ENCODE measurements around the gene COPB2. TPM values are rescaled to one million over a fixed set of nuclear protein-coding genes. Genes with fewer than 3 reads are reported as not detected.

Gene COPB2
- total RNA-seq, 1 experiment from 2014 or later = 152 TPM

GRCh38 chr3:139380575-139380974 lies 8.9 kb downstream of the COPB2 start:
- no peak overlapping the region for H3K4me3 Mint-ChIP-seq (ENCODE audit: unreplicated experiment)
- CTCF ChIA-PET = interaction anchor here (0.6 to 1.0 kb wide), 3 partner anchors 27 to 456 kb away, joined by 3 to 5 read pairs (median 3); no protein-coding TSS in a partner anchor
- peaks cover 7% of the 10 kb centered on the region for H3K4me1 Mint-ChIP-seq (ENCODE audit: insufficient read depth, unreplicated experiment)
- no peaks in the 10 kb centered on the region for H3K9me3 Mint-ChIP-seq (ENCODE audit: unreplicated experiment)
- intact Hi-C loops (cut with micrococcal nuclease) = no loop called here
- no peak for DNase-seq (ENCODE audit: unreplicated experiment)
- H3K27ac Mint-ChIP-seq (ENCODE audit: low read depth, unreplicated experiment) = no peak overlapping the region
- H3K27me3 Mint-ChIP-seq (ENCODE audit: insufficient read depth, unreplicated experiment) = no peaks in the 10 kb centered on the region
- POLR2A ChIA-PET = interaction anchor here (0.9 to 5.8 kb wide), 3 partner anchors 9 to 36 kb away, joined by 3 to 35 read pairs (median 3); partner anchors contain the start of gene COPB2
- no peak for TF ChIP-seq CTCF (IDR thresholded peaks at IDR 0.05; ENCODE audit: unreplicated experiment)
- H3K36me3 Mint-ChIP-seq (ENCODE audit: insufficient read depth, unreplicated experiment) = peaks cover 79% of the 10 kb centered on the region
- no TSS peak for BruUV-seq (replicated peaks)

GRCh38 chr3:139378587-139379241 lies 10.7 kb downstream of the COPB2 start:
- TF ChIP-seq CTCF (IDR thresholded peaks at IDR 0.05; ENCODE audit: unreplicated experiment) = no peak
- BruUV-seq (replicated peaks) = no TSS peak
- Mint-ChIP-seq H3K4me3 (ENCODE audit: unreplicated experiment) (no peak overlapping the region), H3K27me3 (ENCODE audit: insufficient read depth, unreplicated experiment) (no peaks in the 10 kb centered on the region), H3K27ac (ENCODE audit: low read depth, unreplicated experiment) (no peak overlapping the region), H3K36me3 (ENCODE audit: insufficient read depth, unreplicated experiment) (peaks cover 93% of the 10 kb centered on the region), H3K9me3 (ENCODE audit: unreplicated experiment) (no peaks in the 10 kb centered on the region), H3K4me1 (ENCODE audit: insufficient read depth, unreplicated experiment) (peaks cover 7% of the 10 kb centered on the region)
- intact Hi-C loops (cut with micrococcal nuclease) = no loop called here
- POLR2A ChIA-PET = interaction anchor here (0.6 to 5.8 kb wide), 3 partner anchors 11 to 183 kb away, joined by 4 to 35 read pairs (median 4); partner anchors contain the start of gene COPB2
- no peak for DNase-seq (ENCODE audit: unreplicated experiment)
- CTCF ChIA-PET = interaction anchor here (0.6 to 1.0 kb wide), 5 partner anchors 11 to 1485 kb away, joined by 3 to 9 read pairs (median 4); no protein-coding TSS in a partner anchor

- ChIA-PET CTCF (interaction anchor here (0.6 to 2.0 kb wide), 2 partner anchors 13 to 24 kb away, joined by 5 to 18 read pairs; no protein-coding TSS in a partner anchor), POLR2A (interaction anchor here (0.8 to 5.8 kb wide), 2 partner anchors 12 to 33 kb away, joined by 3 to 35 read pairs; partner anchors contain the start of genes COPB2 and MRPS22)
- no peak for TF ChIP-seq CTCF (IDR thresholded peaks at IDR 0.05; ENCODE audit: unreplicated experiment)
- no TSS peak for BruUV-seq (replicated peaks)
- no peak overlapping the region for H3K27ac Mint-ChIP-seq (ENCODE audit: low read depth, unreplicated experiment)
- intact Hi-C loops (cut with micrococcal nuclease) = no loop called here
- H3K27me3 Mint-ChIP-seq (ENCODE audit: insufficient read depth, unreplicated experiment) = no peaks in the 10 kb centered on the region
- no peak overlapping the region for H3K4me3 Mint-ChIP-seq (ENCODE audit: unreplicated experiment)
- no peak for DNase-seq (ENCODE audit: unreplicated experiment)
- no peaks in the 10 kb centered on the region for H3K9me3 Mint-ChIP-seq (ENCODE audit: unreplicated experiment)
- peaks cover 97% of the 10 kb centered on the region for H3K36me3 Mint-ChIP-seq (ENCODE audit: insufficient read depth, unreplicated experiment)
- peaks cover 7% of the 10 kb centered on the region for H3K4me1 Mint-ChIP-seq (ENCODE audit: insufficient read depth, unreplicated experiment)
Observed at GRCh38 chr3:139377378-139377777, 12.1 kb downstream of the COPB2 start.

- Mint-ChIP-seq H3K27me3 (ENCODE audit: insufficient read depth, unreplicated experiment) (no peaks in the 10 kb centered on the region), H3K4me3 (ENCODE audit: unreplicated experiment) (no peak overlapping the region), H3K27ac (ENCODE audit: low read depth, unreplicated experiment) (no peak overlapping the region), H3K36me3 (ENCODE audit: insufficient read depth, unreplicated experiment) (peaks cover 97% of the 10 kb centered on the region), H3K4me1 (ENCODE audit: insufficient read depth, unreplicated experiment) (no peaks in the 10 kb centered on the region), H3K9me3 (ENCODE audit: unreplicated experiment) (no peaks in the 10 kb centered on the region)
- POLR2A ChIA-PET = interaction anchor here (1.7 kb wide), 1 partner anchor 15 kb away, joined by 4 read pairs; the partner anchor contains the start of gene COPB2
- TSS peak; percentile 9 for BruUV-seq (replicated peaks)
- TF ChIP-seq CTCF (IDR thresholded peaks at IDR 0.05; ENCODE audit: unreplicated experiment) = no peak
- intact Hi-C loops (cut with micrococcal nuclease) = no loop called here
- CTCF ChIA-PET = interaction anchor here (0.6 to 2.1 kb wide), 2 partner anchors 20 to 26 kb away, joined by 3 to 10 read pairs; no protein-coding TSS in a partner anchor
- no peak for DNase-seq (ENCODE audit: unreplicated experiment)
Observed at GRCh38 chr3:139374099-139374498, 15.3 kb downstream of the COPB2 start.

All from MCF 10A (cell line).